HepG2 (cell line): ENCODE results near the gene LMOD2. TPM values are rescaled to one million over a fixed set of nuclear protein-coding genes. Genes with fewer than 3 reads are reported as not detected.

Experiments
- ATAC-seq: fragments of 200-7000 bp; cut with Tn5 transposase; 3 replicates; pipeline ENCODE4 v1.9.1; 2020; ENCODE audit warnings: mild to moderate bottlenecking, moderate library complexity
- BruUV-seq: library from RNA; stranded (reverse); fragments of 400-500 nt; replicated peaks from 2 replicates; lab custom pipeline; 2021; lab: Mats Ljungman, UMichigan
- CTCF ChIA-PET: fragments of 300-600 bp; formaldehyde crosslinking; extraction: SDS; loops from one replicate; lab custom pipeline; 2021; ENCODE audit warnings: low total read pairs, inconsistent platforms, low intra/inter-chr PET ratio; lab: Yijun Ruan, JAX
- POLR2A ChIA-PET: fragments of 350-600 bp; sonication (Branson Sonifier 250); formaldehyde crosslinking; loops from one replicate; lab custom pipeline; 2020; ENCODE audit warnings: antibody characterized with exemption, inconsistent platforms; lab: Yijun Ruan, JAX
- DNase-seq: peaks from one replicate; pipeline ENCODE4 v3.0.0-alpha.2; 2015; ENCODE audit warnings: low spot score
- FAIRE-seq: peaks from 3 replicates; lab custom pipeline; 2011; peaks lifted over from hg19 to GRCh38; lab: Jason Lieb, UNC
- H2AFZ ChIP-seq: one replicate; pipeline ENCODE4 v1.6.1; 2011; ENCODE audit warnings: low read length, inconsistent platforms
- H3K27ac ChIP-seq: fragments of 300-600 bp; 3 replicates; pipeline ENCODE4 v1.8.0; 2011; ENCODE audit warnings: mixed run types, mild to moderate bottlenecking, mixed read lengths, low read length, inconsistent platforms; ENCODE audit not compliant: insufficient read depth; ENCODE audit errors: extremely low read length
- H3K27me3 ChIP-seq, 2 experiments: fragments of 200-600 bp in 1 of 2; 2 replicates in 1 of 2; 3 replicates in 1 of 2; pipeline versions ENCODE4 v1.6.0 to v1.8.0; 2011; ENCODE audit warnings: low read length in 2 of 2, mild to moderate bottlenecking in 2 of 2, moderate library complexity in 2 of 2, inconsistent platforms in 1 of 2; ENCODE audit not compliant: insufficient read depth in 2 of 2, control insufficient read depth in 1 of 2
- H3K36me3 ChIP-seq, 2 experiments: fragments of 200-600 bp in 1 of 2; replicated peaks in 1 of 2; 2 replicates in 1 of 2; 3 replicates in 1 of 2; pipeline versions ENCODE4 v1.5.1 to v1.8.0; 2011; ENCODE audit warnings: low read length in 2 of 2, inconsistent platforms in 1 of 2; ENCODE audit not compliant: insufficient read depth in 2 of 2, control insufficient read depth in 1 of 2
- H3K4me1 ChIP-seq: 2 replicates; pipeline ENCODE4 v1.5.1; 2012; ENCODE audit warnings: low read length, inconsistent platforms; ENCODE audit not compliant: insufficient read depth
- H3K4me2 ChIP-seq: 2 replicates; pipeline ENCODE4 v1.6.0; 2011; ENCODE audit warnings: low read depth, low read length, inconsistent platforms
- H3K4me3 ChIP-seq, 3 experiments: fragments of 200-600 bp in 1 of 3; sonication (generic), shearing (Covaris generic) in 1 of 3; replicated peaks in 1 of 3; 2 replicates each; pipeline ENCODE4 v1.5.1; 2011 to 2016; ENCODE audit warnings: low read length in 3 of 3, inconsistent platforms in 2 of 3, low read depth in 2 of 3, mild to moderate bottlenecking in 2 of 3, control low read depth in 1 of 3, mixed read lengths in 1 of 3; ENCODE audit not compliant: insufficient read depth in 1 of 3
- H3K79me2 ChIP-seq: one replicate; pipeline ENCODE4 v1.6.1; 2011; ENCODE audit warnings: low read length, inconsistent platforms; ENCODE audit not compliant: insufficient read depth
- H3K9ac ChIP-seq: 2 replicates; pipeline ENCODE4 v1.6.0; 2011; ENCODE audit warnings: mild to moderate bottlenecking, low read depth, low read length, inconsistent platforms; ENCODE audit not compliant: insufficient read depth
- H3K9me3 ChIP-seq: 2 replicates; pipeline ENCODE4 v1.5.1; 2012; ENCODE audit warnings: mild to moderate bottlenecking, low read length
- H4K20me1 ChIP-seq: 2 replicates; pipeline ENCODE4 v1.6.0; 2011; ENCODE audit warnings: inconsistent platforms, mild to moderate bottlenecking, low read length, moderate library complexity; ENCODE audit not compliant: insufficient read depth
- CHD2 ChIP-seq: IDR thresholded peaks from 2 replicates; pipeline ENCODE4 v1.6.1; 2011; ENCODE audit warnings: low read depth, low read length, improper control_type of control experiment
- FOXJ3 ChIP-seq: sonication (generic); formaldehyde crosslinking; IDR thresholded peaks from 2 replicates; pipeline ENCODE4 v1.4.0; 2020; ENCODE audit warnings: missing genetic modification reagents, mild to moderate bottlenecking, borderline replicate concordance
- FOXO1 ChIP-seq: sonication (generic); formaldehyde crosslinking; IDR thresholded peaks from 2 replicates; pipeline ENCODE4 v1.4.0; 2020; ENCODE audit warnings: missing genetic modification reagents
- KLF12 ChIP-seq: sonication (generic); formaldehyde crosslinking; IDR thresholded peaks from 2 replicates; pipeline ENCODE4 v1.4.0; 2020; ENCODE audit warnings: missing genetic modification reagents, borderline replicate concordance
- SATB2 ChIP-seq: sonication (generic); formaldehyde crosslinking; IDR thresholded peaks from 2 replicates; pipeline ENCODE4 v1.5.0; 2020; ENCODE audit warnings: missing genetic modification reagents
- SP2 ChIP-seq: sonication (generic); formaldehyde crosslinking; IDR thresholded peaks from 2 replicates; pipeline ENCODE4 v1.5.1; 2020; ENCODE audit warnings: mild to moderate bottlenecking, missing genetic modification reagents
- ZNF34 ChIP-seq: sonication (generic); formaldehyde crosslinking; IDR thresholded peaks from 2 replicates; pipeline ENCODE4 v1.4.0; 2020; ENCODE audit warnings: mild to moderate bottlenecking, missing genetic modification reagents, borderline replicate concordance
- ZNF382 ChIP-seq: sonication (generic); formaldehyde crosslinking; IDR thresholded peaks from 2 replicates; pipeline ENCODE4 v1.5.0; 2020; ENCODE audit warnings: missing genetic modification reagents, mild to moderate bottlenecking, borderline replicate concordance
- ZNF572 ChIP-seq: sonication (generic); formaldehyde crosslinking; IDR thresholded peaks from 2 replicates; pipeline ENCODE4 v1.5.1; 2020; ENCODE audit warnings: mild to moderate bottlenecking, missing genetic modification reagents
- WGBS: methylation state at CpG from one replicate; pipeline ENCODE4 v1.1.6; 2017; ENCODE audit warnings: low lambda C conversion rate; 5-methylcytosine and 5-hydroxymethylcytosine counted together
- in situ Hi-C: cut with HindIII; loops from 2 replicates; pipeline ENCODE4 v1.10.0; 2017; ENCODE audit warnings: low pct_unique_long_range_greater_than_20kb; ENCODE audit not compliant: extremely low pct_ligation_motif_present
- intact Hi-C: fragments of 100-400 bp; cut with micrococcal nuclease; formaldehyde crosslinking; loops from one replicate; pipeline ENCODE4 v1.10.0; 2022; ENCODE audit not compliant: unreplicated experiment
- polyA plus RNA-seq, 8 experiments: library from polyadenylated mRNA; depleted of rRNA in 3 of 8; stranded (reverse) in 7 of 8; unstranded in 1 of 8; fragments of >200 nt; fragmentation: Illumina TruSeq in 4 of 8; extraction: Trizol in 4 of 8; gene quantifications; 2 replicates each; pipeline versions ENCODE4 v1.2.1 to v1.2.3, GENCODE V29; 2011 to 2016; ENCODE audit warnings: low read depth in 4 of 8, missing spikeins in 1 of 8, mixed read lengths in 1 of 8; ENCODE audit not compliant: insufficient read depth in 1 of 8
- total RNA-seq, 5 experiments: library from RNA; depleted of rRNA; stranded (reverse); fragments of >200 nt; fragmentation: Illumina TruSeq; extraction: Trizol; gene quantifications; 2 replicates each; pipeline ENCODE4 v1.2.3, GENCODE V29; 2016; ENCODE audit warnings: low read depth in 1 of 5
- TF ChIP-seq, protein P1 (sequence below): sonication (generic); formaldehyde crosslinking; IDR thresholded peaks from 2 replicates; pipeline ENCODE4; 2020; ENCODE audit warnings: missing genetic modification reagents, mild to moderate bottlenecking, borderline replicate concordance
- TF ChIP-seq, protein P2 (sequence below): sonication (generic); formaldehyde crosslinking; IDR thresholded peaks from 2 replicates; pipeline ENCODE4 v1.5.1; 2020; ENCODE audit warnings: mild to moderate bottlenecking, missing genetic modification reagents

LMOD2 gene
- total and polyA plus RNA-seq, 2 of the 13 experiments (the other 11 are each of a cell fraction or from before 2014, with no cell fraction given) = not detected

- H3K9ac ChIP-seq = no peak overlapping the region
- WGBS = 99% methylated on average over 3 of the region's 3 CpGs
- POLR2A ChIA-PET = no interaction called here
These were observed 24.9 kb downstream of the LMOD2 start for GRCh38 chr7:123680580-123680979.

More at GRCh38 chr7:123680580-123680979, 24.9 kb downstream of the LMOD2 start:
- Histone ChIP-seq H3K79me2 (no peaks in the 10 kb centered on the region), H3K4me2 (no peak overlapping the region), H3K4me1 (0 out of 2 replicates have a peak, but pooled peaks cover 8% of the 10 kb centered on the region), H3K27me3 (no peaks in the 10 kb centered on the region), H3K4me3 (no peak overlapping the region), H3K27ac (no peak overlapping the region), H2AFZ (no peak overlapping the region), H4K20me1 (no peaks in the 10 kb centered on the region), H3K36me3 (peaks cover 4 to 11% of the 10 kb centered on the region in 2 experiments; a peak in 4 of 5 replicates), H3K9me3 (no peaks in the 10 kb centered on the region)
- TF ChIP-seq ZNF572 (CRISPR knock-in tag) = no peak
- TF ChIP-seq, protein P1, sequence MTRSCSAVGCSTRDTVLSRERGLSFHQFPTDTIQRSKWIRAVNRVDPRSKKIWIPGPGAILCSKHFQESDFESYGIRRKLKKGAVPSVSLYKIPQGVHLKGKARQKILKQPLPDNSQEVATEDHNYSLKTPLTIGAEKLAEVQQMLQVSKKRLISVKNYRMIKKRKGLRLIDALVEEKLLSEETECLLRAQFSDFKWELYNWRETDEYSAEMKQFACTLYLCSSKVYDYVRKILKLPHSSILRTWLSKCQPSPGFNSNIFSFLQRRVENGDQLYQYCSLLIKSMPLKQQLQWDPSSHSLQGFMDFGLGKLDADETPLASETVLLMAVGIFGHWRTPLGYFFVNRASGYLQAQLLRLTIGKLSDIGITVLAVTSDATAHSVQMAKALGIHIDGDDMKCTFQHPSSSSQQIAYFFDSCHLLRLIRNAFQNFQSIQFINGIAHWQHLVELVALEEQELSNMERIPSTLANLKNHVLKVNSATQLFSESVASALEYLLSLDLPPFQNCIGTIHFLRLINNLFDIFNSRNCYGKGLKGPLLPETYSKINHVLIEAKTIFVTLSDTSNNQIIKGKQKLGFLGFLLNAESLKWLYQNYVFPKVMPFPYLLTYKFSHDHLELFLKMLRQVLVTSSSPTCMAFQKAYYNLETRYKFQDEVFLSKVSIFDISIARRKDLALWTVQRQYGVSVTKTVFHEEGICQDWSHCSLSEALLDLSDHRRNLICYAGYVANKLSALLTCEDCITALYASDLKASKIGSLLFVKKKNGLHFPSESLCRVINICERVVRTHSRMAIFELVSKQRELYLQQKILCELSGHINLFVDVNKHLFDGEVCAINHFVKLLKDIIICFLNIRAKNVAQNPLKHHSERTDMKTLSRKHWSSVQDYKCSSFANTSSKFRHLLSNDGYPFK (CRISPR knock-in tag) = no peak
- TF ChIP-seq SP2 = no peak
- no peak for TF ChIP-seq FOXO1
- no peak for TF ChIP-seq SATB2 (CRISPR knock-in tag)
- TF ChIP-seq FOXJ3 (CRISPR knock-in tag) = no peak
- TF ChIP-seq ZNF382 (CRISPR knock-in tag) = no peak
- no peak for TF ChIP-seq CHD2
- TF ChIP-seq, protein P2, sequence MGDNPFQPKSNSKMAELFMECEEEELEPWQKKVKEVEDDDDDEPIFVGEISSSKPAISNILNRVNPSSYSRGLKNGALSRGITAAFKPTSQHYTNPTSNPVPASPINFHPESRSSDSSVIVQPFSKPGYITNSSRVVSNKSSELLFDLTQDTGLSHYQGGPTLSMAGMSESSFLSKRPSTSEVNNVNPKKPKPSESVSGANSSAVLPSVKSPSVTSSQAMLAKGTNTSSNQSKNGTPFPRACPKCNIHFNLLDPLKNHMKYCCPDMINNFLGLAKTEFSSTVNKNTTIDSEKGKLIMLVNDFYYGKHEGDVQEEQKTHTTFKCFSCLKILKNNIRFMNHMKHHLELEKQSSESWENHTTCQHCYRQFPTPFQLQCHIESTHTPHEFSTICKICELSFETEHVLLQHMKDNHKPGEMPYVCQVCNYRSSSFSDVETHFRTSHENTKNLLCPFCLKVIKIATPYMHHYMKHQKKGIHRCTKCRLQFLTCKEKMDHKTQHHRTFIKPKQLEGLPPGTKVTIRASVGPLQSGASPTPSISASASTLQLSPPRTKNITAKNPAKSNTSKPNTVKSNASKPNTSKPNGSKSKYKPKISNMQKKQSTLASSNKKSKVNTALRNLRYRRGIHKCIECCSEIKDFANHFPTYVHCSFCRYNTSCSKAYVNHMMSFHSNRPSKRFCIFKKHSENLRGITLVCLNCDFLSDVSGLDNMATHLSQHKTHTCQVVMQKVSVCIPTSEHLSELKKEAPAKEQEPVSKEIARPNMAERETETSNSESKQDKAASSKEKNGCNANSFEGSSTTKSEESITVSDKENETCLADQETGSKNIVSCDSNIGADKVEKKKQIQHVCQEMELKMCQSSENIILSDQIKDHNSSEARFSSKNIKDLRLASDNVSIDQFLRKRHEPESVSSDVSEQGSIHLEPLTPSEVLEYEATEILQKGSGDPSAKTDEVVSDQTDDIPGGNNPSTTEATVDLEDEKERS (CRISPR knock-in tag) = no peak
- no peak for TF ChIP-seq KLF12 (CRISPR knock-in tag)
- no peak for TF ChIP-seq ZNF34 (CRISPR knock-in tag)
- intact Hi-C loops = no loop called here
- FAIRE-seq (no peak), DNase-seq (no peak), ATAC-seq (no peak)
- in situ Hi-C loops = no loop called here
- no TSS peak for BruUV-seq
- CTCF ChIA-PET = no interaction called here
